Osteoblast (primary cell): ENCODE results near the gene ZGLP1. TPM values are rescaled to one million over a fixed set of nuclear protein-coding genes. Genes with fewer than 3 reads are reported as not detected.
A peak's percentile ranks its signal among the peaks of the same experiment; 100 is the strongest.
"Not testable (repeated sequence)": the region's sequence is repeated elsewhere in the genome, so short reads cannot be mapped to it uniquely, and the experiment has no call there.

Experiments used
- DNase-seq: peaks from one replicate; pipeline ENCODE4 v3.0.0; 2011; ENCODE audit warnings: low spot score, mixed read lengths; ENCODE audit not compliant: insufficient read length; ENCODE audit errors: missing footprints
- H2AFZ ChIP-seq: 2 replicates; pipeline ENCODE4 v1.6.0; 2011; ENCODE audit warnings: mild to moderate bottlenecking, low read length
- H3K27ac ChIP-seq: 2 replicates; pipeline ENCODE4 v1.5.1; 2011; ENCODE audit warnings: mild to moderate bottlenecking, low read depth, low read length, moderate library complexity
- H3K27me3 ChIP-seq: 2 replicates; pipeline ENCODE4 v1.6.0; 2012; ENCODE audit warnings: mild to moderate bottlenecking, control low read depth, inconsistent platforms, low read length, moderate library complexity; ENCODE audit not compliant: insufficient read depth
- H3K36me3 ChIP-seq: 2 replicates; pipeline ENCODE4 v1.5.1; 2011; ENCODE audit warnings: mild to moderate bottlenecking, low read length, control low read depth, moderate library complexity; ENCODE audit not compliant: insufficient read depth
- H3K4me1 ChIP-seq: 2 replicates; pipeline ENCODE4 v1.5.1; 2011; ENCODE audit warnings: mild to moderate bottlenecking, low read length, control low read depth, moderate library complexity; ENCODE audit not compliant: insufficient read depth
- H3K4me2 ChIP-seq: 2 replicates; pipeline ENCODE4 v1.6.0; 2011; ENCODE audit warnings: mild to moderate bottlenecking, low read length; ENCODE audit not compliant: insufficient read depth
- H3K4me3 ChIP-seq: fragments of 200-600 bp; sonication (generic); 3 replicates; pipeline ENCODE4 v1.5.1; 2012; ENCODE audit warnings: mild to moderate bottlenecking, low read length, inconsistent platforms; ENCODE audit not compliant: insufficient read depth
- H3K79me2 ChIP-seq: 2 replicates; pipeline ENCODE4 v1.6.0; 2012; ENCODE audit warnings: mild to moderate bottlenecking, low read length, control low read depth, inconsistent platforms; ENCODE audit not compliant: insufficient read depth
- H3K9me3 ChIP-seq: 2 replicates; pipeline ENCODE4 v1.5.1; 2011; ENCODE audit warnings: low read depth, low read length, control low read depth
- H4K20me1 ChIP-seq: 2 replicates; pipeline ENCODE4 v1.6.0; 2012; ENCODE audit warnings: mild to moderate bottlenecking, low read length, control low read depth; ENCODE audit not compliant: insufficient read depth
- total RNA-seq: library from RNA; depleted of rRNA; stranded (reverse); fragments of >200 nt; gene quantifications from 2 replicates; pipeline ENCODE4 v1.2.3, GENCODE V29; 2012
- TF ChIP-seq, protein P1 (sequence below): IDR thresholded peaks from 2 replicates; pipeline ENCODE4 v1.5.1; 2011; ENCODE audit warnings: mild to moderate bottlenecking, low read depth, low read length, moderate library complexity; ENCODE audit errors: extremely low read depth

ZGLP1 gene
- total RNA-seq, 1 donor = 0.72 TPM

- Histone ChIP-seq H3K4me1 (peaks cover 8% of the 10 kb centered on the region), H3K4me2 (no peak overlapping the region), H3K36me3 (no peaks in the 10 kb centered on the region), H3K4me3 (no peak overlapping the region), H4K20me1 (peaks cover 1% of the 10 kb centered on the region), H3K79me2 (no peaks in the 10 kb centered on the region), H3K27ac (no peak overlapping the region), H2AFZ (no peak overlapping the region), H3K27me3 (peaks cover 30% of the 10 kb centered on the region), H3K9me3 (no peaks in the 10 kb centered on the region)
- DNase-seq = peak; percentile 51
- TF ChIP-seq, protein P1, sequence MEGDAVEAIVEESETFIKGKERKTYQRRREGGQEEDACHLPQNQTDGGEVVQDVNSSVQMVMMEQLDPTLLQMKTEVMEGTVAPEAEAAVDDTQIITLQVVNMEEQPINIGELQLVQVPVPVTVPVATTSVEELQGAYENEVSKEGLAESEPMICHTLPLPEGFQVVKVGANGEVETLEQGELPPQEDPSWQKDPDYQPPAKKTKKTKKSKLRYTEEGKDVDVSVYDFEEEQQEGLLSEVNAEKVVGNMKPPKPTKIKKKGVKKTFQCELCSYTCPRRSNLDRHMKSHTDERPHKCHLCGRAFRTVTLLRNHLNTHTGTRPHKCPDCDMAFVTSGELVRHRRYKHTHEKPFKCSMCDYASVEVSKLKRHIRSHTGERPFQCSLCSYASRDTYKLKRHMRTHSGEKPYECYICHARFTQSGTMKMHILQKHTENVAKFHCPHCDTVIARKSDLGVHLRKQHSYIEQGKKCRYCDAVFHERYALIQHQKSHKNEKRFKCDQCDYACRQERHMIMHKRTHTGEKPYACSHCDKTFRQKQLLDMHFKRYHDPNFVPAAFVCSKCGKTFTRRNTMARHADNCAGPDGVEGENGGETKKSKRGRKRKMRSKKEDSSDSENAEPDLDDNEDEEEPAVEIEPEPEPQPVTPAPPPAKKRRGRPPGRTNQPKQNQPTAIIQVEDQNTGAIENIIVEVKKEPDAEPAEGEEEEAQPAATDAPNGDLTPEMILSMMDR = no peak
These were observed 24.2 kb downstream of the ZGLP1 start for GRCh38 chr19:10285393-10285792.

DNA sequence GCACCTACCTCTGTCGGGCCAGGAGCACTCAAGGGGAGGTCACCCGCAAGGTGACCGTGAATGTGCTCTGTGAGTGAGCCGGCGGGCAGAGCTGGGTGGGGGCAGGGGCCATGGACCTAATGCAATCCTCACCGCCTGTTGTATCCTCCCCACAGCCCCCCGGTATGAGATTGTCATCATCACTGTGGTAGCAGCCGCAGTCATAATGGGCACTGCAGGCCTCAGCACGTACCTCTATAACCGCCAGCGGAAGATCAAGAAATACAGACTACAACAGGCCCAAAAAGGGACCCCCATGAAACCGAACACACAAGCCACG, 24.7 kb downstream of the ZGLP1 start:
- H3K4me3 ChIP-seq = no peak overlapping the region
- H2AFZ ChIP-seq = no peak overlapping the region
- H3K4me1 ChIP-seq = peaks cover 8% of the 10 kb centered on the region
- H4K20me1 ChIP-seq = no peaks in the 10 kb centered on the region
- peak; percentile 5 for DNase-seq
- no peak overlapping the region for H3K4me2 ChIP-seq
- TF ChIP-seq, protein P1 = no peak
- H3K9me3 ChIP-seq = no peaks in the 10 kb centered on the region
- no peaks in the 10 kb centered on the region for H3K36me3 ChIP-seq
- no peaks in the 10 kb centered on the region for H3K79me2 ChIP-seq
- H3K27ac ChIP-seq = no peak overlapping the region
- H3K27me3 ChIP-seq = peaks cover 25% of the 10 kb centered on the region

DNA sequence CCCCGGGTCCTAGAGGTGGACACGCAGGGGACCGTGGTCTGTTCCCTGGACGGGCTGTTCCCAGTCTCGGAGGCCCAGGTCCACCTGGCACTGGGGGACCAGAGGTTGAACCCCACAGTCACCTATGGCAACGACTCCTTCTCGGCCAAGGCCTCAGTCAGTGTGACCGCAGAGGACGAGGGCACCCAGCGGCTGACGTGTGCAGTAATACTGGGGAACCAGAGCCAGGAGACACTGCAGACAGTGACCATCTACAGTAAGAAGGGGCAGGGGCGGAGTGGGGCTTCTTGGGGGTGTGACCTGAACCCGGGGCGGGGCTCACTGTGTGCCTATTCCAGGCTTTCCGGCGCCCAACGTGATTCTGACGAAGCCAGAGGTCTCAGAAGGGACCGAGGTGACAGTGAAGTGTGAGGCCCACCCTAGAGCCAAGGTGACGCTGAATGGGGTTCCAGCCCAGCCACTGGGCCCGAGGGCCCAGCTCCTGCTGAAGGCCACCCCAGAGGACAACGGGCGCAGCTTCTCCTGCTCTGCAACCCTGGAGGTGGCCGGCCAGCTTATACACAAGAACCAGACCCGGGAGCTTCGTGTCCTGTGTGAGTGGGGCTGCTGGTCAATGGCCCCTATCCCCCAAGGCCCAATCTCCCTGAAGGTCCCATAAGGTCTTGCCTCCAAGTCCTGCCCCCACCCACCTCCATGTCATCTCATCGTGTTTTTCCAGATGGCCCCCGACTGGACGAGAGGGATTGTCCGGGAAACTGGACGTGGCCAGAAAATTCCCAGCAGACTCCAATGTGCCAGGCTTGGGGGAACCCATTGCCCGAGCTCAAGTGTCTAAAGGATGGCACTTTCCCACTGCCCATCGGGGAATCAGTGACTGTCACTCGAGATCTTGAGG, 25.3 kb downstream of the ZGLP1 start:
- no peaks in the 10 kb centered on the region for H3K36me3 ChIP-seq
- no peak overlapping the region for H2AFZ ChIP-seq
- no peaks in the 10 kb centered on the region for H3K9me3 ChIP-seq
- DNase-seq = peak; percentile 66
- peaks cover 20% of the 10 kb centered on the region for H3K27me3 ChIP-seq
- H3K4me3 ChIP-seq = no peak overlapping the region
- peaks cover 6% of the 10 kb centered on the region for H3K4me1 ChIP-seq
- H4K20me1 ChIP-seq = no peaks in the 10 kb centered on the region
- H3K79me2 ChIP-seq = no peaks in the 10 kb centered on the region
- no peak overlapping the region for H3K4me2 ChIP-seq
- no peak overlapping the region for H3K27ac ChIP-seq
- TF ChIP-seq, protein P1 = no peak

GRCh38 chr19:10283301-10284064, 26.1 kb downstream of the ZGLP1 start:
- H4K20me1 ChIP-seq = no peaks in the 10 kb centered on the region

DNA sequence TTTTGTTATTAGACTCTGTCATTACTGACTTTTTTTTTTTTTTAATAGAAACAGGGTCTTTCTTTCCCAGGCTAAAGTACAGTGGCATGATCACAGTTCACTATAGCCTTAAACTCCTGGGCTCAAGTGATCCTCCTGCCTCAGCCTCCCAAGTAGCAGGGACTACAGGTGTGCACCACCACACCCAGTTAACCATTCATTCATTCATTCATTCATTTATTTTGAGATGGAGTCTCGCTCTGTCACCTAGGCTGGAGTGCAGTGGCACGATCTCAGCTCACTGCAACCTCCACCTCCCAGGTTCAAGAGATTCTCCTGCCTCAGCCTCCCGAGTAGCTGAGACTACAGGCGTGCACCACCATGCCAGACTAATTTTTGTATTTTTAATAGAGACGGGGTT, 27.6 kb downstream of the ZGLP1 start:
- not testable (repeated sequence) for H3K9me3 ChIP-seq, H4K20me1 ChIP-seq, H3K4me1 ChIP-seq, H3K4me3 ChIP-seq, H3K79me2 ChIP-seq, H3K36me3 ChIP-seq, H3K27me3 ChIP-seq, H3K4me2 ChIP-seq, H2AFZ ChIP-seq, DNase-seq, H3K27ac ChIP-seq

More at GRCh38 chr19:10283301-10284064, 26.1 kb downstream of the ZGLP1 start:
- Histone ChIP-seq H3K9me3 (no peaks in the 10 kb centered on the region), H3K79me2 (no peaks in the 10 kb centered on the region), H3K4me2 (no peak overlapping the region), H3K36me3 (no peaks in the 10 kb centered on the region), H3K27me3 (peaks cover 12% of the 10 kb centered on the region), H3K4me3 (no peak overlapping the region), H3K4me1 (no peaks in the 10 kb centered on the region), H2AFZ (no peak overlapping the region), H3K27ac (no peak overlapping the region)
- peak; percentile 54 for DNase-seq
- TF ChIP-seq, protein P1 = no peak
